ENCODE data around the gene DIP2A. TPM values are rescaled to one million over a fixed set of nuclear protein-coding genes. Genes with fewer than 3 reads are reported as not detected.
"Not testable (repeated sequence)": the region's sequence is repeated elsewhere in the genome, so short reads cannot be mapped to it uniquely, and the experiment has no call there.

Gene DIP2A
- total RNA-seq, 1 experiment from 2014 or later: 14.6 TPM

DNA sequence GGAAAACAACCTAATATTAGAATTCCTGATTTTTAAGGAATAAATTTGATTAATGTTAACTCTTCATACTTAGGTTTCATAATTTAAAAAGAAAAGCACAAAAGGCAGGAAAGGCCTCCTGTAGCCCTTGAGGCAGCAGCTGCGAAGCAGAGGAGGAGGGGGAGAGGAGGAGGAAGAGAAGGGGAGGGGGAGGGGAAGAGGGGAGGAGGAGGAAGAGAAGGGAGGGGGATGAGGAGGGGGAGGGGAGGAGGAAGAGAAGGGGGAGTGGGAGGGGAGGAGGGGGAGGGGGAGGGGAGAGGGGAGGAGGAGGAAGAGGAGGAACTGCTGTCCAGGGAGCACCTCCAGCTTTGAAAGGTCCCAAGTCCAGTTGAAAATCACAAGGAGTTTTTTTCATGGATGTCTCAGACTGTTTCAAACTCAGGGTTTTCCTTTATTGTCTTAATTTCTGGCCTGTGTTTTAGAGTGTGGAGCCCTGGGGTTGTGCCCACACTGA is 35.1 kb upstream of the DIP2A start:
- no peak for DNase-seq (ENCODE audit: low read depth)
- in situ Hi-C loops (cut with HindIII; ENCODE audit: low pct_unique_long_range_greater_than_20kb, low sequenced_read_pairs): no loop called here

DNA sequence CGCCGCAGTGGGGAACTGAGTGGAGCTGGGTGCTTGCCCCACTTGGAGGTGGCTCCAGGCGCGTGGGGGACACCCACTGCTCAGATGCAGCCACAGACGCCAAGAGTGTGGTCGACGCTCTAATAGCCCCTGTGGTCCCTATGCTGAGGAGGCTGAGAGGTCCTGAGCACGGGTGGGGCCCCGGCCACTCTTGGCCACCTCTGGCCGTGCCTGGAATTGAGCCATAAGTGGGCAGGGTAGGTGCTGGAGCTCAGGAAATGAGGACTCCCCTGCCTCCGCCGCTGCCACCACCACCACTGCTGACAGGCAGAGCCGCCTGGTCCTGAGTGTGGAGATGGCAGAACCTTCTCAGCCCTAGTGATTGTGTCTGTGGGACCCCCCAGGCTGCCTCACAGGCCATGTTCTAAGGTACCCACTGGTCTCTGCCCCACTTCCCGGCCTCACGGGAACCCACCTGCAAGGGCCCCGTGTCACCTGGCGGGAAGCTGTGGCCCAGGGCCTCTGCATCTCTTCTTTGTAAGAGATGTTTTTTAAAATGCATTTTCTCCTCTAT is 34.6 kb upstream of the DIP2A start:
- in situ Hi-C loops (cut with HindIII; ENCODE audit: low pct_unique_long_range_greater_than_20kb, low sequenced_read_pairs): no loop called here
- no peak for DNase-seq (ENCODE audit: low read depth)

DNA sequence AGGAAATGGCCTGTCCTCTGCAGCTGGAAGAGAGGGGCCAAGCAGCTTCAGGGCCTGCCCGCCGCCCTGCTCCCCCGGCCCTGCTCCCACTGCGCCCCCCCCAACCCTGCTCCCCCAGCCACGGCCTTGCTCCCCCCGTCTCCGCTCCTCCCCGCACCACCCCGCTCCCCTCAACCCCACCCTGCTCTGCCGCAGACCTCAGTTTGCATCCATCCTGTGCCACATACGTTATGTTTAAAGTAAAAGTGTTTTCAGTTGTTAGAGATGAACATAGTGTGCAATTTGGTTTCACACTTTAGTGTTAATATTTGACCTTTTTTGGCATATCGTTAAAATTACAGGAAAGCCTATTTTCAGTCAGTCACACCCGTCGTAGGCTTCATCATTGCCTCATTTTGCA is 34.1 kb upstream of the DIP2A start:
- DNase-seq (ENCODE audit: low read depth): no peak
- in situ Hi-C loops (cut with HindIII; ENCODE audit: low pct_unique_long_range_greater_than_20kb, low sequenced_read_pairs): no loop called here

DNA sequence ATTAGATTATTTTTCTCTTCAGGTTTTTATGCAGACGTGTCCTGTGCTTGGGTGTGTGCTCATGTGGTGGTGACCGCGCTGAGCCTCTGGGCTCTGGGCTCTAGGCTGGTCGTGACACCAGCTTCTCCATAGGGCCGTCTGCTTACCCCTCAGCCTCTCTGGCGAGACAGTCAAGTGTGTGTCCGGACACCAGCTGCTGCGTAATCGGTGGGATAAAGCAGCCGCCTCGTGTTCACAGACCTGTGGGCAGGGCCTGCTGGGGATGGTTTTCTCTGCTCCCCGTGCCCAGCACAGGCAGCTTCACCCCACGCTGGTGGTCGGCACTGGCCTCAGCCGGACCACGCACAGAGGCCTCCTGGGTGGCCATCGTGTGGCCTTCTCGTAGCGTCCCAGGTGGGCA is 33.6 kb upstream of the DIP2A start:
- in situ Hi-C loops (cut with HindIII; ENCODE audit: low pct_unique_long_range_greater_than_20kb, low sequenced_read_pairs): no loop called here
- no peak for DNase-seq (ENCODE audit: low read depth)

DNA sequence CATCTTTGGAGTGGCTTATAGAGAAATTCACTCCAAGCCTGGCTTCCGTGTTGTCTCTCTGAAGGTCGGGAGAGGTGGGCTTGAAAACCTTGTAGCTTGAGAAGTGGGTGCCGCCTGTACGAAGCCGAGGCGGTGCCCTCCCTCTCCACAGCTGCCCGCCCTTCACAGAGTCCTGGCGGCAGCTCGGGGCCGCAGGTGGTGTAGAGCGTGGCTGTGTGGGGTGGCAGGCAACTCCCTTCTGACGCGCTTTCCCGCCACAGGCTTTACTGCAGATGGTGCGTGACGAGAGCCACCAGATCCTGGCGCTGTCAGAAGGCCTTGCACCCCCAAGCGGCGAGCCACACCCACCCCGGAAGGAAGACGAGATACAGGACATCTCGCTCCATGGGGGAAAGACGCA is 33.1 kb upstream of the DIP2A start:
- in situ Hi-C loops (cut with HindIII; ENCODE audit: low pct_unique_long_range_greater_than_20kb, low sequenced_read_pairs): no loop called here
- DNase-seq (ENCODE audit: low read depth): no peak

DNA sequence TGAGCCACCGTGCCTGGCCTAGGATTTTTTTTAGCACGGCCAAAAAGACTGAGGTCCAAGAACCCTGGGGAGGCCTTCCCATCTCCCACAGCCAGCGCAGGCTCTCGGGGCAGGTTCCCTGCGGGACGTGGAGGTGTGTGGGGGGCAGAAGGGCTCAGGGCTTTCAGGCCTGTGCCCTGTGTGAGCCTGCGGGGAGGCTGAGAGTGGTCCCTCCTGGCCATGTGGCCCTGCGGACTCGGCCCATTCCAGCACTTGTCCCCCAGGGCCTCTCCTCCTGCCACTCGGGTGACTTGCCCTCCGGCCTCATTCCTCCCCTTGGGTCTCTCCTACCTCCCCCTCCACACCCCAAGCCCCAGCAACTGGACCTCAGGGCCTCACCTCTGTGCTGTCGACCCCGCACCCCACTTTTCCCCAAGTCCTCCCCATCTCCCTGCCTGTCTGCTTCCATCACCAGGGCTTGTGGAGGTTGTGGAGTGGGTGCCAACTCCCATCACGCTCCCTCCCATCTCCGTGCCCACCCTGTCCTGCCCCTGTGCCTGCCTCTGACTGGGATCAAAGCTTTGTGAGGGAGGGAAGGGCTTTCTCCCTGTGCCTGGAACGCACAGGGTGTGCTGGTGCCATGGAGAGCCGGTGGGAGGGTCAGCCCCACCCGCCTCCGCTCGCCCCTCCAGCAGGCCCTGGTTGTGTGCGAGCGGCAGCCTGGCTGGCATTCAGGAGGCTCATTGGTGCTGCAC is 32.2 kb upstream of the DIP2A start:
- in situ Hi-C loops (cut with HindIII; ENCODE audit: low pct_unique_long_range_greater_than_20kb, low sequenced_read_pairs): no loop called here
- no peak for DNase-seq (ENCODE audit: low read depth)

DNA sequence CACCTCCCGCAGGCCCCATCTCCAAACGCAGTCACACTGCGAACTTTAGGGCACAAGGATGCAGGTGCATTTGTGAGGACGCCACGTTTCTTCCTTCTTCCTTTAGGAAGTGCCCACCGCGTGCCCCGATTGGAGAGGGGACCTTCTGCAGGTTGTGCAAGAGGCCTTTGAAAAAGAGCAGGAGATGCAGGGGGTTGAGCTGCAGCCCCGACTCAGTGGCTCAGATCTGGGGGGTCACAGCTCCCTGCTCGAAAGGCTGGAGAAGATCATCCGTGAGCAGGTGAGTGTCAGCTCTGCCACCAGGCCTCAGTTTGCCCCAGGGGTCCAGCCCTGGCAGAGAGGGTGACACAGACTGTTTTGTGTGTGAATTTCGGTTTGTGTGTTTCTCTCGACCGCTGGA is 31.2 kb upstream of the DIP2A start:
- DNase-seq (ENCODE audit: low read depth): no peak
- in situ Hi-C loops (cut with HindIII; ENCODE audit: low pct_unique_long_range_greater_than_20kb, low sequenced_read_pairs): no loop called here

DNA sequence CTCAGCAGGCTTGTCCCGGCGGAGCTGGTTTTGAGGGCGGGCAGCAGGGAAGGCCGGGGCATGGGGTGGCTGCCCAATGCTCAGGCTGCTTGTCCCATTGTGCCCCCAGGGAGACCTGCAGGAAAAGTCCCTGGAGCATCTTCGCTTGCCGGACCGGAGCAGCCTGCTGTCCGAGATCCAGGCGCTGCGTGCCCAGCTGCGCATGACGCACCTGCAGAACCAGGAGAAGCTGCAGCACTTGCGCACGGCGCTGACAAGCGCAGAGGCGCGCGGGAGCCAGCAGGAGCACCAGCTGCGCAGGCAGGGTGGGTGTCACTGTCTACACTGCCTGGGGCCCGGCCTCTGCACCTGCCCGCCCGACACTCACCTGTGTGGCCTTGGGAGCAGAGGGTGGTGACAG is 30.4 kb upstream of the DIP2A start:
- in situ Hi-C loops (cut with HindIII; ENCODE audit: low pct_unique_long_range_greater_than_20kb, low sequenced_read_pairs): no loop called here
- no peak for DNase-seq (ENCODE audit: low read depth)

DNA sequence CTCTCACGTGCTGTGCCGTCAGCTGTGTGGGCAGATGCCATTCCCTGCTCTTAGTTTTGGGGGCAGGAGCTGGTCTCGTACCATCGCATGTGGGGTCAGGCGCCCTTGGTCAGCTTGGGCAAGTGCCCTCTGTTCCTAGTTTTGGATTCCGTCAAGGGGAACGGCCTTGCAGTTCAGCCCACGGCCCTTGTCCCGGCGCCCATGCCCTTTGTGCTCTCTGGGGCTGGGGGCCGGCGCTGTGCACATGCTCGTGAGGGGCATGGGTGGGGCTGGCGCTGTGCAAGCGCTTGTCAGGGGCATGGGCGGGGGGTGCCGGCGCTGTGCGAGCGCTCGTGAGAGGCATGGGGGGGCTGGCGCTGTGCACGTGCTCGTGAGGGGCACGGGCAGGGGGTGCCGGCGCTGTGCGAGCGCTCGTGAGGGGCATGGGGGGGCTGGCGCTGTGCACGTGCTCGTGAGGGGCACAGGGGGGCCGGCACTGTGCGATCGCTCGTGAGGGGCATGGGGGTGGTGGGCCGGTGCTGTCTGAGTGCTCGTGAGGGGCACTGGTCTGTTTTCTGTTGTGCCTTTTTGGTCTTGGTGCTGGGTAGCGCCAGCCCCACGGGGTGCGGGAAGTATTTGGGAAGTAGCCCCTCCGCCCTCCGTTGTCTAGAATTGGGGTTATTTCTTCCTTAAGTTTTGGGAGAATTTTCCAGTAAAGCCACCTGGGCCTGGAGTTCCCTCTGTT is 29.5 kb upstream of the DIP2A start:
- no peak for DNase-seq (ENCODE audit: low read depth)
- in situ Hi-C loops (cut with HindIII; ENCODE audit: low pct_unique_long_range_greater_than_20kb, low sequenced_read_pairs): no loop called here

DNA sequence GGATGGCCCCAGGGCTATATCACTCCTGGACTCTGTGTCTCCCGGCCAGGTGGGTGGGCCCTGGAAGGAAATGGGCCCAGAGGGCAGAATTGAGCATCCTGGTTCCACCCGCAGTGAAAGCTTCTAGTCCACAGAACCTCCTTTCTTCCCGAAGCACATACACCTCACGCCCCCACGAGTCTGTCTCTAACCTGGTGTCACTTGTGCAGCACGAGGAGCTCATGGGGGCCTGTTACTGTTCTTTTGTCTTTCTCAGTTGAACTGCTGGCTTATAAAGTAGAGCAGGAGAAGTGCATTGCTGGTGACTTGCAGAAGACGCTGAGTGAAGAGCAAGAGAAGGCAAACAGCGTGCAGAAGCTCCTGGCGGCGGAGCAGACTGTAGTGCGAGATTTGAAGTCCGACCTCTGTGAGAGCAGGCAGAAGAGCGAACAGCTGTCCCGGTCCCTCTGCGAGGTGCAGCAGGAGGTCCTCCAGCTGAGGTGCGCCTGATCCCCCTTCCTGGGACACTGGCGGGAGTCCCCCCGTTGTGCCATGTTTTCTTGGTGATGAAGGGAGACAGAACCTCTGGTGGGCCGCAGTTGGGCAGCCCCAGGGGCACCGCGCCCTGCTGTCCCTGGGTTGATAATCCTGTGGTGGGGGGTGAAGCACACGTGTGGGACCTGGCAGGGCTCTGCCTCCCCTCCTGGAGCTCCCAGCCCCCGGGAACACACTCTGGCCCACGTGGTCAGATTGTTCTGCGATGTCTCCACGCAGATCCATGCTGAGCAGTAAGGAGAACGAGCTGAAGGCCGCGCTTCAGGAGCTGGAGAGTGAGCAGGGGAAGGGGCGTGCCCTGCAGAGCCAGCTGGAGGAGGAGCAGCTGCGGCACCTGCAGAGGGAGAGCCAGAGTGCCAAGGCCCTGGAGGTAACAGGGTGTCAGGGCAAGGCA is 28.7 kb upstream of the DIP2A start:
- DNase-seq (ENCODE audit: low read depth): no peak
- in situ Hi-C loops (cut with HindIII; ENCODE audit: low pct_unique_long_range_greater_than_20kb, low sequenced_read_pairs): no loop called here

DNA sequence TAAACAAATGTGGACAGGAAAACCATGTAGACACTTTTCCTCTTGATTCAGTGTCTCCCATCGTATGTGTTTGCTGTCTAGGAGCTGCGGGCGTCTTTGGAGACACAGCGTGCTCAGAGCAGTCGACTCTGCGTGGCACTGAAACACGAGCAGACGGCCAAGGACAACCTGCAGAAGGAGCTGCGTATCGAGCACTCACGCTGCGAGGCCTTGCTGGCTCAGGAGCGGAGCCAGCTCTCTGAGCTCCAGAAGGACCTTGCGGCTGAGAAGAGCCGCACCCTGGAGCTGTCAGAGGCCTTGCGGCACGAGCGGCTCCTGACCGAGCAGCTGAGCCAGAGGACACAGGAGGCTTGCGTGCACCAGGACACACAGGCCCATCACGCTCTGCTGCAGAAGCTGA is 27.2 kb upstream of the DIP2A start:
- in situ Hi-C loops (cut with HindIII; ENCODE audit: low pct_unique_long_range_greater_than_20kb, low sequenced_read_pairs): no loop called here
- DNase-seq (ENCODE audit: low read depth): no peak

DNA sequence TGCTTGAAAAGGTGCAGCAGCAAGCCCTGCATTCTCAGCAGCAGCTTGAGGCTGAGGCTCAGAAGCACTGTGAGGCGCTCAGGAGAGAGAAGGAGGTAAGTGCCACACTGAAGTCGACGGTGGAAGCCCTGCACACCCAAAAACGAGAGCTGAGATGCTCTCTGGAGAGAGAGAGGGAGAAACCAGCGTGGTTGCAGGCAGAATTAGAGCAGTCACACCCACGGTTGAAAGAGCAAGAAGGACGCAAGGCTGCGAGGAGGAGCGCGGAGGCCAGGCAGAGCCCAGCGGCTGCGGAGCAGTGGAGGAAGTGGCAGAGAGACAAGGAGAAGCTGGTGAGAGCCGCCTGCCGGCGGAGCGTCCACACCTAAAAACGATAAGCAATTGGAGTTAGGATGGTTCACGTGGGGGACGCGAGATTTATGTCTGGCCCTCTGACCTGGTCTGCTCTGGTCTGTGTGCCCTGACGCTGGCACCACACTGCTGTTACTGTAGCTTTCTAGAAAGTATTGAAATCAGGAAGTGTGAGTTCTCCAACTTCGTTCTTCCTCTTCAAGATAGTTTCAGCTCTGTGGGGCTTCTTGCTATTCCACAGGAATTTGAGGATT is 26.7 kb upstream of the DIP2A start:
- no peak for DNase-seq (ENCODE audit: low read depth)
- in situ Hi-C loops (cut with HindIII; ENCODE audit: low pct_unique_long_range_greater_than_20kb, low sequenced_read_pairs): no loop called here

DNA sequence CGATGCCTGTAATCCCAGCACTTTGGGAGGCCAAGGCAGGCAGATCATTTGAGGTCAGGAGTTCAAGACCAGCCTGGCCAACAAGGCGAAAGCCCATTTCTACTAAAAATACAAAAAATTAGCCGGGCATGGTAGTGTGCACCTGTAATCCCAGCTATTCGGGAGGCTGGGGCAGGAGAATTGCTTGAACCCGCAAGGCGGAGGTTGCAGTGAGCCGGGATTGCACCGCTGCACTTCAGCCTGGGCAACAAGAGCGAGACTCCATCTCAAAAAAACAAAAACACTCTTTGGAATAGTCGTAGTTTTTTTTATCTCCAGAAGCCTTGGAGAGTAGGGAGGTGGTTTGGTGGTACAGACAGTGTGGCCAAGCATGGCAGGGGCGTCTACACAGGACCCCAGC is 25.6 kb upstream of the DIP2A start:
- in situ Hi-C loops (cut with HindIII; ENCODE audit: low pct_unique_long_range_greater_than_20kb, low sequenced_read_pairs); DNase-seq (ENCODE audit: low read depth): not testable (repeated sequence)

DNA sequence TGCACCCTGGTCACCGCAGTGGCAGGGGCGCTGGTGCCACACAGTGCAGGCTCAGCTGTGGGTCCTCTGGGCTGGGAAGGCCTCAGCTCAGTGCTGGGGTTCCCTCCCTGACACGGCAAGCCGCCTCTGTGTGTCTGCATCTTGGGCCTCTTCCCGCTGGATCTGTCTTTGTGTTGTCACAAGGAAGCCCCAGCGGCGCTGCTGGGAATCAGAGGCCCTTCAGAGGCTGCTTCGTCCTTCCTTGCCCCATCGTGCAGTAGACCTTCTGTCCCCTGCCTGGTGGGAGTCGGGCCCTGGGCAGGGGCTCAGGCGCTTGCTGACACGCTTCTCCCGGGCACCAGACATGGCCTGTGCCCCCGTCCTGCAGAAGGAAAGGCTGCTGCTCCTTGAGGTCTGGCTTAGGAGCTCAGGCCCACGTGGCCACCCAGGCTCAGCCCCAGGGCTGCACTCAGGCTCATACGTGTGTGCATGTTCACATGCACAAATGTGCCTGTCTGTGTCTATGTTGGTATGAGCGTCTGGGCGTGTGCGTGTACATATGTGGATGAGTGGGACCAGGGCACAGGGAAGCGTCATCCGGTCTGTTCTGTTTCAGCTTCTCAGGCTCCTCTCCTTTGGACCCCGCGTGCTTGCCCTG is 24.3 kb upstream of the DIP2A start:
- in situ Hi-C loops (cut with HindIII; ENCODE audit: low pct_unique_long_range_greater_than_20kb, low sequenced_read_pairs): no loop called here

DNA sequence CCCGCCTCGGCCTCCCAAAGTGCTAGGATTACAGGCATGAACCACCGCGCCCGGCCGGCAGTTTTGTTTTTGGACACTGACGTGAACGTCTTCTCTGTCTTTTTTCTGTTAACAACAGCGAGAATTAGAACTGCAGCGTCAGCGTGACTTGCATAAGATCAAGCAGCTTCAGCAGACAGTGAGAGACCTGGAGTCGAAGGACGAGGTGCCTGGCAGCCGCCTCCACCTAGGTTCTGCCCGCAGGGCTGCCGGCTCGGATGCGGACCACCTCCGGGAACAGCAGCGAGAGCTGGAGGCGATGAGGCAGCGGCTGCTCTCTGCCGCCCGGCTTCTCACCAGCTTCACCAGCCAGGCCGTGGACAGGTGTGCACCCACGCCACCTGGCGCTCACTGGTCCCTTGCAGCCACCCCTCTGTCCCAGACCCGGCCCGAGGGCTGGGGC is 22.9 kb upstream of the DIP2A start:
- in situ Hi-C loops (cut with HindIII; ENCODE audit: low pct_unique_long_range_greater_than_20kb, low sequenced_read_pairs): no loop called here

More for the DNA sequence above, 24.3 kb upstream of the DIP2A start:
- DNase-seq (ENCODE audit: low read depth): no peak

DNA sequence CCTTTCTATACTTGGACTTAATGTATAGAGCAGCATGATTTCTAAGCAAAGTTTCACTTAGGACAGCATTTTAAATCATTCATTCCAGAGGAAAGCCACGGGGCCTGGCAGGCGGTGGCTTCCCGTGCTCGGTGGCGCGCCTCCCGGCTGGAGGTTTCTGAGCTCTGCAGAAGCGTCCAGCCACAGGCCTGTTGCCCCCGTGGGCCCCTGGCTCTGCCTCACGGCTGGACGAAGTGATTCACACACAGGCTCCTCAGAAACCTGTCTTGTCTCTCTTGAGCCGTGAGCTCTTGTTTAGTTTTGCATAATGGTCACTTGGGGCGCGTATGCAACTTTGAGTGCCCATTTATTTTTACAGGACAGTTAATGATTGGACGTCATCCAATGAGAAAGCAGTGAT is 22.1 kb upstream of the DIP2A start:
- no peak for DNase-seq (ENCODE audit: low read depth)
- in situ Hi-C loops (cut with HindIII; ENCODE audit: low pct_unique_long_range_greater_than_20kb, low sequenced_read_pairs): no loop called here

More for the DNA sequence above, 22.9 kb upstream of the DIP2A start:
- no peak for DNase-seq (ENCODE audit: low read depth)

DNA sequence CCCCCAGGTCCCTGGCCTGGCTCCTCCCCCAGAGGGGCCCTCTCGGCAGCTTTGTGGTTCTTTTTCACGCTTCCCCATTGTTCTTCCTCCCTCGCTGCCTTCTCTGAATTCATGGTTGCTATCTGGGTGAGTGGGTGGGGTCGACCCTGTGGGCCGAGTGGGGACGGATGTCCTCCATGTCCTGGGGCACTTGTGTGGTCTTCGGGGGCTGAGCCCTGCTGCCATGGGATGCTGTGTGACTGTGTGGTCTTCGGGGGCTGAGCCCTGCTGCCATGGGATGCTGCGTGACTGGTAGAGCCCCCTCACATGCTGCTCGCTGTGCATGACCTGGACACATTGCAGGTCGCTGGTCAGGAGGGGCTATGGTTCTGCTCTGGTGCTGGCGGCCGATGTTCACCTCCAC is 21.6 kb upstream of the DIP2A start:
- no peak for DNase-seq (ENCODE audit: low read depth)
- in situ Hi-C loops (cut with HindIII; ENCODE audit: low pct_unique_long_range_greater_than_20kb, low sequenced_read_pairs): no loop called here

DNA sequence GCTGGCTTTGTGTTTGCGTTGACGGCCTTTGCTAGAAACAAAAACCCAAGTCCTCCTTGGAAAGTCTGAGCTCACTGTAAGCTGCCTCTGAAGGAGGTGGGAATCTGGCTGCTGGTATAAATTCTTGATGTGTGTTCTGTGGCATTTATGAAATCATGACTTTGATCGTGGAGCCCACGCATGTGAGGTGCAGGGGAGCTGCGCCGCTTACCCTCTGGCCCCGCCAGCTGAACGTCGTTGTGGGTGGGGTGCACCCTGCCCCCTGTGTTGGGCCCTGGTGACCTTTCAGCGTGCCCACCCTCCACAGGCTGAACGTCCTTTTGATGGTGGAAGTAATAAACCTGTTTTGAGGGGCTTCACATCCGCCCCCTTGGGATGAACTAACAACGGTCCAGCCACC is 21.2 kb upstream of the DIP2A start:
- DNase-seq (ENCODE audit: low read depth): no peak
- in situ Hi-C loops (cut with HindIII; ENCODE audit: low pct_unique_long_range_greater_than_20kb, low sequenced_read_pairs): no loop called here
